GM12801 (cell line): ENCODE data around the gene FOXP2.

ENCODE experiments used
- TF ChIP-seq, protein P1 (sequence below): IDR thresholded peaks from one replicate; pipeline ENCODE4 v1.5.1; 2011; ENCODE audit warnings: control low read depth; ENCODE audit not compliant: insufficient read length; ENCODE audit errors: extremely low read depth

FOXP2 gene

DNA sequence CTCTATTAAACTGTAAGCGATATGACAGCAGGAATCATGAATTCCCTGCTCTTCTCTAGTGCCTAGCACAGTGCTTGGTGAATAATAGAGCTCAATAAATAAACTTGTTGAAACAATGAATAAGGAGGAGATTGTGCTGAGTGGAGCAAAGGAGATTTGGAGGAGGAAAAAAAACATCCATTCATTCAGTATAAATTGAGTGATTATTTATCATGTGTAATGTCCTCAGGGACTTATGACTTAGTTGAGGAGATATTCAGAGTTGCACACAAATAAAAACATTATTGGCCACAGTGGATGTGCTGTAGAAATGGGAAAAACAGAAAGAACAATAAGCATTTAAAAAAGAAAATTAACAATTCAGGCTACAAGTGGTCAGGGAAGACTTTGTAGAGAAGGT is 125.7 kb downstream of the FOXP2 start:
- TF ChIP-seq, protein P1, sequence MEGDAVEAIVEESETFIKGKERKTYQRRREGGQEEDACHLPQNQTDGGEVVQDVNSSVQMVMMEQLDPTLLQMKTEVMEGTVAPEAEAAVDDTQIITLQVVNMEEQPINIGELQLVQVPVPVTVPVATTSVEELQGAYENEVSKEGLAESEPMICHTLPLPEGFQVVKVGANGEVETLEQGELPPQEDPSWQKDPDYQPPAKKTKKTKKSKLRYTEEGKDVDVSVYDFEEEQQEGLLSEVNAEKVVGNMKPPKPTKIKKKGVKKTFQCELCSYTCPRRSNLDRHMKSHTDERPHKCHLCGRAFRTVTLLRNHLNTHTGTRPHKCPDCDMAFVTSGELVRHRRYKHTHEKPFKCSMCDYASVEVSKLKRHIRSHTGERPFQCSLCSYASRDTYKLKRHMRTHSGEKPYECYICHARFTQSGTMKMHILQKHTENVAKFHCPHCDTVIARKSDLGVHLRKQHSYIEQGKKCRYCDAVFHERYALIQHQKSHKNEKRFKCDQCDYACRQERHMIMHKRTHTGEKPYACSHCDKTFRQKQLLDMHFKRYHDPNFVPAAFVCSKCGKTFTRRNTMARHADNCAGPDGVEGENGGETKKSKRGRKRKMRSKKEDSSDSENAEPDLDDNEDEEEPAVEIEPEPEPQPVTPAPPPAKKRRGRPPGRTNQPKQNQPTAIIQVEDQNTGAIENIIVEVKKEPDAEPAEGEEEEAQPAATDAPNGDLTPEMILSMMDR: no peak

DNA sequence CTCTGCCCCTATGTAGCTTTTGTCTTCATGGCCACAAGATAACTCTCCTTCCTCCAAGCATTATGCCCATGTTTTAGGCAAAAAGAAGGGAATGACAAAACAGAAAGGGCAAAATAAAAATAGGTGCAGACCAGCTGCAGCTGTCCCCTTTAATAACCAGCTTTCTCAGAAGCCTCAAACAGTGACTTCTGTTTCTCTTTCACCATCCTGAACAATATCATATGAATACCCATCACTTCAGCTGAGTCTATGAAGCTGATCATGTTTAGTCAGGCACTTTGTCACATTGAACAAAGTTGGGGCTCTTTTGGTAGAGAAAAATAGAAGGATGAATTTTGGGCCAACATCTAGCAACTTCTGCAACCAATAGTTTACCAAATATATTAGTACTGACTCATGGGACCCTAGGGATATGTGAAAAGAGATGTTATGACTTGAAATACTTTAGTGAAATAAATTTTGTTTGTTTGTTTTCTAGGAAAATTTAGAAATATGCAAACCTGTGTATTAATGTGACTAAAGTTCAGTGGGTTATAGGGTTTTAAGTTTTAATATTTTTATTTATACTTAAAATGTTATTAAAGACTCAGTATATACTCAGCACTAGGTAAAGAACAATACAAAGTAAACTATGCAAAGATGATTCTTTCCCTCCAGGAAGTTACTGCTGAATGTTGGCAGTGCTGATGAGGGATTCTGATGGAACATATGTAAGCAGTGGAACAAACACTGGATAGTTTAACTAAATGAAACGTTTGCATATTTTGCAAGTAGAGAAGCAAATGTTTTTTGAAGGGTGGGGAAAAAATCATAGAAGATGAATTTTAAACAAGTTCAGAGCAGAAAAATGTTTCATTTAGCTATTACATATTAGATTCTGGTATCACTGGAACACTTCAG is 133.7 kb downstream of the FOXP2 start:
- TF ChIP-seq, protein P1: no peak

DNA sequence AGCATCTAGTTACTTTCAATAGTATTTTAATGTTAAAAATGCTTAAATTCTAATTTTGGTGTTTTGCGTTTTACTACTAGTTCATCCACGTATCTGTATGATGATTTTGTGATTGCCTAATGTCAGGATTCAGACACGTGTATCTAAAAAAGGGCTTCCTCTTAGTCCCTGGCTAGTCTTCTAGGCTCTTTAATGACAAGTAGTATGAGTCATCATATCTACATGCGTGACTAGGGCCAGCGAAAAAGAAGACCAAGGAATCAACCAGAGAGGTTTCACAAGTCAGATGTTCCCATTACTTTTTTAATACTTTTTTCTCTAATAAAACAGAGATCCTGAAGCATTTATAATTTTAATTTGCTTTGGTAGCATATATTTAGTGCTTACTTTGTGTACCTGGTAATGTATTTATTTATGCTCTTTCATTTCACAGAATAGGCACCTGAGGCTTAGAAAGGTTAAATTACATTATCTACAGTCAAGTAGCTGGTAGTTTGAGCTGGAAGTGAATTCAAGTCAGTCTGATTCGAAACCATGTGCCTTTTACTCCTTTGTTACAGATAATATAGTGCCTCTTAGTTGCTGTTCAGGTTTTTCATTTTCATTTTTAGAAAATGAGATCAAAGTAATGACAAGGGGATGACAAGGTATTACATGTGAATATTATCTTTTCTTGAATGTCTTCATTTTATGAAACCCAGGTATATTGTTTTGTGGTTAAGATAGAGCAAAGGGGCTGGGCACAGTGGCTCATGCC is 140.3 kb downstream of the FOXP2 start:
- TF ChIP-seq, protein P1: no peak

DNA sequence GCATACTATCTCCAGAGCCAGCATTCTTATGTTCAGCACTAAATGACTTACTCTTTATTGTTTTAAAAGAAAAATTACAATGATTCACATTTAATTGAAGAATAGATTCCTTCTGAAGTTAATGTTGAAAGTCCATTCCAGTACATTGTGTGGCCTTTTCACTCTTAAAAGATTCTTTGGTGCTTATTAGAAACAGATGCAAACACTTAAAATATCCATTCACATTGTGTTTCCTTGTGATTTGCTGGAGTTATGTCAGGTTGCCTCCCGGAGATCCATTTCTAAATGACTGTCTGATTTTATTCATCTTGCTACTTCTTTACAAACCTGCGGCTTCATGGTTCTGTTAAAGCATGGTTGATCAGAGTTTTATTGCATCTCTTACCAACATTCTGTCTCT is 152.8 kb downstream of the FOXP2 start:
- TF ChIP-seq, protein P1: no peak

DNA sequence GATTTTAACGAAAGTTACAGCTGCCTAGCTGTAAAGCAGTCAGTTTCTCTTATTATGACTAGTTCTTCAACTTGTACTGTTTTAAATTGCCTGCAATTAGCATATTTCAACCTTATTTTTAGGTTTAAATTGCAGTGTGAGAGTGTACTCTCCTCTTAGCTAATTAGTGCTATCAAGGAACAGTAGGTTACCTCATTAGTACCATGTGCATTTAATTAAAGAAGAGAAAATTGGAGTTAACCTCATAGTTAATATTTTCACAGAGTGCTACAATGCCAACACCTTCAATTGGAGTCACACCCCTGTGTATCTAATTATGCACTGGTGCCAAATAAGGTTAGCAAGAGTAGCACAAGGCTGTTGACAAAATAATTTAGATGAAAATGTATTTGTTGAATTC is 154.6 kb downstream of the FOXP2 start:
- TF ChIP-seq, protein P1: no peak

DNA sequence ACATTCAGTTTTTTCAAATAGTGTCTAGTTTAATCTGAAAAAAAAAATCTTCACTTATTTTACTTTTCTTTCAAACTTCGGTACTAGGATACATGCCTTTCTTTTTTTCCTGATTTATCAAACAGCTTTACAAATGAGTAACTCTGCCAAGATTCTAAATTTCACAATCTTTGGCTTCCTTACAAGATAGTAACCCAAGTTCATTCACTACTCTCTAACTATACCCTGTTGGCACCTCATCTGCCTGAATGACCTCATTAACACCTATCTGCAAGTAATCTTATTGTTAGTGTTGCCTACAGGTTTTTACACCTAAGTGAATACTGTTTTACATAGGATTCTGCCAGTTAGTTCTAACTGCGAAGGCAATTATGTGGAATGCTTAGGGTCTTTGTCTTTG is 159.8 kb downstream of the FOXP2 start:
- TF ChIP-seq, protein P1: no peak

DNA sequence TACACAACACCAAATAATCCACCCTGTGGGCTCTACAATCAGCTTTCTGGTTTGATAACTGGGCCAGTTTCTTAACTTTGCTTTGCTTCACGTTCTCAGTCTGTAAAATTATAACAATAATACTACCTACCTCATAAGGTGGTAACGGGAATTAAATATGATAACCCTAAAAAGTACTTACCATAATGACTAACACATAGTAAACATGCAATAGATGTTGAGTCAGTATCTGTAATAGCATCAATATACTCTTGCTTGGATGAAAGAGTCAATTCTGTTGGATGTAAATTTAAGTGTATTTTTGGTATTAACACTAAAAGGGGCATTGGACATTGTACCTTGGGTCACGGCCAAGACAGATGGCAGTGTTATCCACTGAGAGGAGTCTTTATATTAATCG is 160.5 kb downstream of the FOXP2 start:
- TF ChIP-seq, protein P1: no peak
